DND-41 (cell line): ENCODE results near the gene TLCD2.
A peak's percentile ranks its signal among the peaks of the same experiment; 100 is the strongest.

Experiments used
- ATAC-seq: fragments of 200-7000 bp; cut with Tn5 transposase; 3 replicates; pipeline ENCODE4 v1.9.1; 2021; ENCODE audit warnings: low read depth; ENCODE audit not compliant: insufficient read depth
- DNase-seq: peaks from one replicate; pipeline ENCODE4 v3.0.0-alpha.2; 2020
- H2AFZ ChIP-seq: 2 replicates; pipeline ENCODE4 v1.6.0; 2012; ENCODE audit warnings: low read depth, low read length
- H3K27ac ChIP-seq: 2 replicates; pipeline ENCODE4 v1.5.1; 2012; ENCODE audit warnings: low read length, inconsistent platforms
- H3K27me3 ChIP-seq: fragments of 200-600 bp; sonication (generic); 2 replicates; pipeline ENCODE4 v1.6.0; 2012; ENCODE audit warnings: low read length, mild to moderate bottlenecking, inconsistent platforms; ENCODE audit not compliant: insufficient read depth, poor library complexity
- H3K36me3 ChIP-seq: 2 replicates; pipeline ENCODE4 v1.5.1; 2012; ENCODE audit warnings: low read length, inconsistent platforms; ENCODE audit not compliant: insufficient read depth
- H3K4me1 ChIP-seq: 2 replicates; pipeline ENCODE4 v1.5.1; 2012; ENCODE audit warnings: mild to moderate bottlenecking, low read length; ENCODE audit not compliant: insufficient read depth
- H3K4me2 ChIP-seq: 2 replicates; pipeline ENCODE4 v1.6.0; 2012; ENCODE audit warnings: mild to moderate bottlenecking, moderate library complexity, low read length, inconsistent platforms; ENCODE audit not compliant: insufficient read depth
- H3K4me3 ChIP-seq, 2 experiments: fragments of 200-600 bp in 1 of 2; shearing (Covaris generic) in 1 of 2; 2 replicates each; pipeline ENCODE4 v1.5.1; 2012 to 2016; ENCODE audit warnings: inconsistent platforms in 2 of 2, low read length in 2 of 2, mild to moderate bottlenecking in 2 of 2, low read depth in 1 of 2, moderate library complexity in 1 of 2
- H3K79me2 ChIP-seq: 2 replicates; pipeline ENCODE4 v1.6.0; 2012; ENCODE audit warnings: low read length, inconsistent platforms; ENCODE audit not compliant: insufficient read depth
- H3K9ac ChIP-seq: 2 replicates; pipeline ENCODE4 v1.6.0; 2012; ENCODE audit warnings: low read depth, mild to moderate bottlenecking, inconsistent platforms, low read length, moderate library complexity
- H3K9me3 ChIP-seq: 2 replicates; pipeline ENCODE4 v1.5.1; 2012; ENCODE audit warnings: low read length, moderate library complexity, mild to moderate bottlenecking, inconsistent platforms; ENCODE audit not compliant: insufficient read depth, severe bottlenecking
- H4K20me1 ChIP-seq: 2 replicates; pipeline ENCODE4 v1.6.0; 2012; ENCODE audit warnings: low read length; ENCODE audit not compliant: insufficient read depth
- EZH2 ChIP-seq: IDR thresholded peaks from 3 replicates; pipeline ENCODE4 v1.6.1; 2012; ENCODE audit warnings: borderline replicate concordance, low read depth, mild to moderate bottlenecking, moderate library complexity, low read length, inconsistent platforms; ENCODE audit not compliant: severe bottlenecking
- TF ChIP-seq, protein P1 (sequence below): IDR thresholded peaks from 2 replicates; pipeline ENCODE4 v1.5.1; 2012; ENCODE audit warnings: borderline replicate concordance, low read length, moderate library complexity, mild to moderate bottlenecking; ENCODE audit not compliant: poor library complexity, severe bottlenecking; ENCODE audit errors: extremely low read depth

The TLCD2 gene

DNA sequence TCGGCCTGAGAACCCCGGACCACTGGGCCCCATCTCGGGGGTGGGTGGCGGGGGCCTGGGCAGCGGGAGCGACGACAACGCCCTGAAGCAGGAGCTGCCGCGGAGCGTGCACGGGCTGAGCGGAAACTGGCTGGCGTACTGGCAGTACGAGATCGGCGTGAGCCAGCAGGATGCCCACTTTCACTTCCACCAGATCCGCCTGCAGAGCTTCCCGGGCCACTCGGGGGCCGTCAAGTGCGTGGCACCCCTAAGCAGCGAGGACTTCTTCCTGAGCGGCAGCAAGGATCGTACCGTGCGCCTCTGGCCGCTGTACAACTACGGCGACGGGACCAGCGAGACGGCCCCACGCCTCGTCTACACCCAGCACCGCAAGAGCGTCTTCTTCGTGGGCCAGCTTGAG is 23.6 kb upstream of the TLCD2 start:
- H3K4me3 ChIP-seq, result no peak overlapping the region
- H3K27ac ChIP-seq, result no peak overlapping the region
- no peak for ATAC-seq

DNA sequence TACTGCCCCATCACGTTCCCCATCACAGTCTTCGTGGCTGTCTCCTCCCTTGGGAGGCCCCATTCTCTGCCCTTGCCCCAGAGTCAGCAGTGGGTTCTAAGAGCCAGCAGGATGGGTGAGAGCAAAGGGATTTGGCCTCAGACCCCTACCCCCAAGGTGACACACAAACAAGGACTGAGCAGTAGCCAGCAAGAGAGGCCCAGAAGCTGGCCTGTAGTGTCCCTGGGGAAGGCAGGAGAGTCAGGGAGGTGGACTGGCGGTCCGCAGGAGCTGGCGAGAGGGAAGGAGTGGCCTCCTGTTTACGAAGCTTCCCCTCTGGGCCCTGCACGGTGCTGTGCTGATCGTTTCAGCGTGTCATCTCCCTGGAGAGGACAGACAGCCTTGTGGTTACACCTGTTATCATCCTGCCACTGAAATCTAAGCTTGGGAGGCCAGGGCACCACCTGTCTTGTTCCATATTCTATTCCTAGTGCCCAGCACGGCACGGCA is 22.7 kb upstream of the TLCD2 start:
- 0 out of 3 replicates have a peak, but pooled peaks have one; percentile 36 for ATAC-seq
- Histone ChIP-seq H3K27ac (no peak overlapping the region), H3K4me1 (no peaks in the 10 kb centered on the region), H3K27me3 (no peaks in the 10 kb centered on the region), H3K4me3 (no peak overlapping the region), H3K4me2 (no peak overlapping the region), H3K9me3 (no peaks in the 10 kb centered on the region), H3K9ac (no peak overlapping the region), H2AFZ (no peak overlapping the region), H3K79me2 (no peaks in the 10 kb centered on the region), H4K20me1 (no peaks in the 10 kb centered on the region), H3K36me3 (peaks cover 20% of the 10 kb centered on the region)
- DNase-seq, result no peak
- TF ChIP-seq, protein P1, sequence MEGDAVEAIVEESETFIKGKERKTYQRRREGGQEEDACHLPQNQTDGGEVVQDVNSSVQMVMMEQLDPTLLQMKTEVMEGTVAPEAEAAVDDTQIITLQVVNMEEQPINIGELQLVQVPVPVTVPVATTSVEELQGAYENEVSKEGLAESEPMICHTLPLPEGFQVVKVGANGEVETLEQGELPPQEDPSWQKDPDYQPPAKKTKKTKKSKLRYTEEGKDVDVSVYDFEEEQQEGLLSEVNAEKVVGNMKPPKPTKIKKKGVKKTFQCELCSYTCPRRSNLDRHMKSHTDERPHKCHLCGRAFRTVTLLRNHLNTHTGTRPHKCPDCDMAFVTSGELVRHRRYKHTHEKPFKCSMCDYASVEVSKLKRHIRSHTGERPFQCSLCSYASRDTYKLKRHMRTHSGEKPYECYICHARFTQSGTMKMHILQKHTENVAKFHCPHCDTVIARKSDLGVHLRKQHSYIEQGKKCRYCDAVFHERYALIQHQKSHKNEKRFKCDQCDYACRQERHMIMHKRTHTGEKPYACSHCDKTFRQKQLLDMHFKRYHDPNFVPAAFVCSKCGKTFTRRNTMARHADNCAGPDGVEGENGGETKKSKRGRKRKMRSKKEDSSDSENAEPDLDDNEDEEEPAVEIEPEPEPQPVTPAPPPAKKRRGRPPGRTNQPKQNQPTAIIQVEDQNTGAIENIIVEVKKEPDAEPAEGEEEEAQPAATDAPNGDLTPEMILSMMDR, result no peak
- TF ChIP-seq EZH2, result no peak

More for the DNA sequence above, 23.6 kb upstream of the TLCD2 start:
- DNase-seq, result no peak
- H3K27me3 ChIP-seq, result no peaks in the 10 kb centered on the region
- no peaks in the 10 kb centered on the region for H3K9me3 ChIP-seq
- H3K79me2 ChIP-seq, result no peaks in the 10 kb centered on the region
- H4K20me1 ChIP-seq, result no peaks in the 10 kb centered on the region
- H3K4me2 ChIP-seq, result no peak overlapping the region
- H3K9ac ChIP-seq, result no peak overlapping the region
- H3K36me3 ChIP-seq, result peaks cover 15% of the 10 kb centered on the region
- H3K4me1 ChIP-seq, result no peaks in the 10 kb centered on the region
- H2AFZ ChIP-seq, result no peak overlapping the region
- no peak for TF ChIP-seq EZH2
- TF ChIP-seq, protein P1, result no peak

DNA sequence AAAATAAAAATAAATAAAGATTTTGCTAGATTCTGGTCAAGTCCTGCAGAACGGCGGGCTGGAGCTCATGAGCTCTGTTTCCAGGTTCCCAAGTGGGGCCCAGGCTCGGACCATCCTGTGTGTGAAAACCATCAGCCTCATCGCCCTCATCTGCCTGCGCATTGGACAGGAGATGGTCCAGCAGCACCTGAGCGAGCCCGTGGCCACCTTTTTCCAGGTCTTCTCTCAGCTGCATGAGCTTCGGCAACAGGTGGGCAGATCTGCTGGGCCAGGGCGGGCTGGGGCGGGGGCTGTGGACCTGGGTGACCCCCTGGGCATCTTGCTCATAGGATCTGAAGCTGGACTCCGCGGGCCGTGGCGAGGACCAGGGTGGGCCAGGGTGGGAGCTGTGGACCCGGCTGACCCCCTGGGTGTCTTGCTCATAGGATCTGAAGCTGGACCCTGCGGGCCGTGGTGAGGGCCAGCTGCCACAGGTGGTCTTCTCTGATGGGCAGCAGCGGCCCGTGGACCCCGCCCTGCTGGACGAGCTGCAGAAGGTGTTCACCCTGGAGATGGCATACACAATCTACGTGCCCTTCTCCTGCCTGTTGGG is 22.2 kb upstream of the TLCD2 start:
- no peaks in the 10 kb centered on the region for H4K20me1 ChIP-seq
- H3K4me2 ChIP-seq, result no peak overlapping the region
- TF ChIP-seq EZH2, result no peak
- TF ChIP-seq, protein P1, result no peak
- H3K9ac ChIP-seq, result no peak overlapping the region
- no peak overlapping the region for H3K4me3 ChIP-seq
- DNase-seq, result no peak
- peaks cover 20% of the 10 kb centered on the region for H3K36me3 ChIP-seq
- H3K27me3 ChIP-seq, result no peaks in the 10 kb centered on the region
- H3K4me1 ChIP-seq, result no peaks in the 10 kb centered on the region
- no peaks in the 10 kb centered on the region for H3K9me3 ChIP-seq
- no peak overlapping the region for H3K27ac ChIP-seq
- no peak overlapping the region for H2AFZ ChIP-seq
- H3K79me2 ChIP-seq, result no peaks in the 10 kb centered on the region
- no peak for ATAC-seq

DNA sequence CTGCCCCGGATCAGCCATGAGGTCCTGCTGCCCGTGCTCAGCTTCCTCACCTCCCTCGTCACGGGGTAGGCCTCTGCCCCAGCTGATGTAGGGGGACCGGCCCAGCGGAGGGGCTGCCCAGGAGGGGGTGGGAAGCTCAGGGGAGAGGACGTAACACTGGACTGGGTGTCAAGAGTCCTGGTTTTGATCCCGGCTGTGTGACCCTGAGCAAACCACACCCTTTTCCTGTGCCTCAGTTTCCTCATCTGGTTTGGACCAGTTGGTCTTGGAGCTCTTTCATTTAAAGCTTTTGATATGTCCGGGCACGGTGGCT is 21.0 kb upstream of the TLCD2 start:
- ATAC-seq (no peak), DNase-seq (no peak)
- no peaks in the 10 kb centered on the region for H3K9me3 ChIP-seq
- H3K79me2 ChIP-seq, result peaks cover 8% of the 10 kb centered on the region; the same call in 1 of the 2 replicates
- no peak overlapping the region for H2AFZ ChIP-seq
- H3K9ac ChIP-seq, result no peak overlapping the region
- H4K20me1 ChIP-seq, result no peaks in the 10 kb centered on the region
- TF ChIP-seq, protein P1, result no peak
- no peak for TF ChIP-seq EZH2
- 0 out of 2 replicates have a peak, but pooled peaks cover under 1% of the 10 kb centered on the region for H3K4me1 ChIP-seq
- peaks cover 18% of the 10 kb centered on the region for H3K36me3 ChIP-seq
- H3K4me3 ChIP-seq, result no peak overlapping the region
- no peak overlapping the region for H3K27ac ChIP-seq
- H3K4me2 ChIP-seq, result no peak overlapping the region
- H3K27me3 ChIP-seq, result no peaks in the 10 kb centered on the region
